ENCODE results near the gene ZNF382. TPM values are rescaled to one million over a fixed set of nuclear protein-coding genes. Genes with fewer than 3 reads are reported as not detected.

ZNF382 gene
- total and polyA plus RNA-seq, 10 of the 15 experiments (the other 5 are each of a cell fraction or from before 2014, with no cell fraction given) = 0.02 to 0.74 (median 0.55) TPM

DNA sequence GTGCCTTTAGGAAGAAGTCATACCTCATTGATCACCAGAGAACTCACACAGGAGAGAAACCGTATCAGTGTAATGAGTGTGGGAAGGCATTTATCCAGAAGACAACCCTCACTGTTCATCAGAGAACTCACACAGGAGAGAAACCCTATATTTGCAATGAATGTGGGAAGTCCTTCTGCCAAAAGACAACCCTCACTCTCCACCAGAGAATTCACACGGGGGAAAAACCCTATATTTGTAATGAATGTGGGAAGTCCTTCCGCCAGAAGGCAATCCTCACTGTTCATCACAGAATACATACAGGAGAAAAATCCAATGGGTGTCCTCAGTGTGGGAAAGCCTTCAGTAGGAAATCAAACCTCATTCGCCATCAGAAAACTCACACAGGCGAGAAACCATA lies 21.9 kb downstream of the ZNF382 start (continued):
- TF ChIP-seq, protein P1, sequence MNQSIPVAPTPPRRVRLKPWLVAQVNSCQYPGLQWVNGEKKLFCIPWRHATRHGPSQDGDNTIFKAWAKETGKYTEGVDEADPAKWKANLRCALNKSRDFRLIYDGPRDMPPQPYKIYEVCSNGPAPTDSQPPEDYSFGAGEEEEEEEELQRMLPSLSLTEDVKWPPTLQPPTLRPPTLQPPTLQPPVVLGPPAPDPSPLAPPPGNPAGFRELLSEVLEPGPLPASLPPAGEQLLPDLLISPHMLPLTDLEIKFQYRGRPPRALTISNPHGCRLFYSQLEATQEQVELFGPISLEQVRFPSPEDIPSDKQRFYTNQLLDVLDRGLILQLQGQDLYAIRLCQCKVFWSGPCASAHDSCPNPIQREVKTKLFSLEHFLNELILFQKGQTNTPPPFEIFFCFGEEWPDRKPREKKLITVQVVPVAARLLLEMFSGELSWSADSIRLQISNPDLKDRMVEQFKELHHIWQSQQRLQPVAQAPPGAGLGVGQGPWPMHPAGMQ (IDR thresholded peaks at IDR 0.05; ENCODE audit: borderline replicate concordance) = no peak
- TF ChIP-seq, protein P2, sequence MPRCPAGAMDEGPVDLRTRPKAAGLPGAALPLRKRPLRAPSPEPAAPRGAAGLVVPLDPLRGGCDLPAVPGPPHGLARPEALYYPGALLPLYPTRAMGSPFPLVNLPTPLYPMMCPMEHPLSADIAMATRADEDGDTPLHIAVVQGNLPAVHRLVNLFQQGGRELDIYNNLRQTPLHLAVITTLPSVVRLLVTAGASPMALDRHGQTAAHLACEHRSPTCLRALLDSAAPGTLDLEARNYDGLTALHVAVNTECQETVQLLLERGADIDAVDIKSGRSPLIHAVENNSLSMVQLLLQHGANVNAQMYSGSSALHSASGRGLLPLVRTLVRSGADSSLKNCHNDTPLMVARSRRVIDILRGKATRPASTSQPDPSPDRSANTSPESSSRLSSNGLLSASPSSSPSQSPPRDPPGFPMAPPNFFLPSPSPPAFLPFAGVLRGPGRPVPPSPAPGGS (IDR thresholded peaks at IDR 0.05; ENCODE audit: borderline replicate concordance, insufficient read depth, low read depth, low read length, poor library complexity, severe bottlenecking) = no peak
- TF ChIP-seq, protein P3, sequence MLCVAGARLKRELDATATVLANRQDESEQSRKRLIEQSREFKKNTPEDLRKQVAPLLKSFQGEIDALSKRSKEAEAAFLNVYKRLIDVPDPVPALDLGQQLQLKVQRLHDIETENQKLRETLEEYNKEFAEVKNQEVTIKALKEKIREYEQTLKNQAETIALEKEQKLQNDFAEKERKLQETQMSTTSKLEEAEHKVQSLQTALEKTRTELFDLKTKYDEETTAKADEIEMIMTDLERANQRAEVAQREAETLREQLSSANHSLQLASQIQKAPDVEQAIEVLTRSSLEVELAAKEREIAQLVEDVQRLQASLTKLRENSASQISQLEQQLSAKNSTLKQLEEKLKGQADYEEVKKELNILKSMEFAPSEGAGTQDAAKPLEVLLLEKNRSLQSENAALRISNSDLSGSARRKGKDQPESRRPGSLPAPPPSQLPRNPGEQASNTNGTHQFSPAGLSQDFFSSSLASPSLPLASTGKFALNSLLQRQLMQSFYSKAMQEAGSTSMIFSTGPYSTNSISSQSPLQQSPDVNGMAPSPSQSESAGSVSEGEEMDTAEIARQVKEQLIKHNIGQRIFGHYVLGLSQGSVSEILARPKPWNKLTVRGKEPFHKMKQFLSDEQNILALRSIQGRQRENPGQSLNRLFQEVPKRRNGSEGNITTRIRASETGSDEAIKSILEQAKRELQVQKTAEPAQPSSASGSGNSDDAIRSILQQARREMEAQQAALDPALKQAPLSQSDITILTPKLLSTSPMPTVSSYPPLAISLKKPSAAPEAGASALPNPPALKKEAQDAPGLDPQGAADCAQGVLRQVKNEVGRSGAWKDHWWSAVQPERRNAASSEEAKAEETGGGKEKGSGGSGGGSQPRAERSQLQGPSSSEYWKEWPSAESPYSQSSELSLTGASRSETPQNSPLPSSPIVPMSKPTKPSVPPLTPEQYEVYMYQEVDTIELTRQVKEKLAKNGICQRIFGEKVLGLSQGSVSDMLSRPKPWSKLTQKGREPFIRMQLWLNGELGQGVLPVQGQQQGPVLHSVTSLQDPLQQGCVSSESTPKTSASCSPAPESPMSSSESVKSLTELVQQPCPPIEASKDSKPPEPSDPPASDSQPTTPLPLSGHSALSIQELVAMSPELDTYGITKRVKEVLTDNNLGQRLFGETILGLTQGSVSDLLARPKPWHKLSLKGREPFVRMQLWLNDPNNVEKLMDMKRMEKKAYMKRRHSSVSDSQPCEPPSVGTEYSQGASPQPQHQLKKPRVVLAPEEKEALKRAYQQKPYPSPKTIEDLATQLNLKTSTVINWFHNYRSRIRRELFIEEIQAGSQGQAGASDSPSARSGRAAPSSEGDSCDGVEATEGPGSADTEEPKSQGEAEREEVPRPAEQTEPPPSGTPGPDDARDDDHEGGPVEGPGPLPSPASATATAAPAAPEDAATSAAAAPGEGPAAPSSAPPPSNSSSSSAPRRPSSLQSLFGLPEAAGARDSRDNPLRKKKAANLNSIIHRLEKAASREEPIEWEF (IDR thresholded peaks at IDR 0.05; ENCODE audit: insufficient replicate concordance, low read depth, low read length) = no peak
- no peak for TF ChIP-seq RBBP5 (conservative IDR thresholded peaks at IDR 0.05)
- TF ChIP-seq, protein P4, sequence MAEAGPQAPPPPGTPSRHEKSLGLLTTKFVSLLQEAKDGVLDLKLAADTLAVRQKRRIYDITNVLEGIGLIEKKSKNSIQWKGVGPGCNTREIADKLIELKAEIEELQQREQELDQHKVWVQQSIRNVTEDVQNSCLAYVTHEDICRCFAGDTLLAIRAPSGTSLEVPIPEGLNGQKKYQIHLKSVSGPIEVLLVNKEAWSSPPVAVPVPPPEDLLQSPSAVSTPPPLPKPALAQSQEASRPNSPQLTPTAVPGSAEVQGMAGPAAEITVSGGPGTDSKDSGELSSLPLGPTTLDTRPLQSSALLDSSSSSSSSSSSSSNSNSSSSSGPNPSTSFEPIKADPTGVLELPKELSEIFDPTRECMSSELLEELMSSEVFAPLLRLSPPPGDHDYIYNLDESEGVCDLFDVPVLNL (IDR thresholded peaks at IDR 0.05; ENCODE audit: low read depth, low read length) = no peak
